Ascending aorta (tissue), 2 donors: ENCODE measurements around the gene KCNAB1. TPM values are rescaled to one million over a fixed set of nuclear protein-coding genes. Genes with fewer than 3 reads are reported as not detected.

Experiments
- DNase-seq, 2 donors: peaks; one replicate each; pipeline ENCODE4 v3.0.0-alpha.2; 2019; ENCODE audit warnings: low spot score in 2 of 2
- H3K27ac ChIP-seq, 2 donors: fragments of 200-600 bp; sonication (generic); one replicate each; pipeline ENCODE4 v1.5.1; 2016 to 2017; ENCODE audit warnings: mild to moderate bottlenecking in 1 of 2
- H3K27me3 ChIP-seq: fragments of 200-600 bp; sonication (generic); one replicate; pipeline ENCODE4 v1.5.1; 2017
- H3K36me3 ChIP-seq, 2 donors: fragments of 200-600 bp; sonication (generic); one replicate each; pipeline ENCODE4 v1.5.1; 2016
- H3K4me1 ChIP-seq, 2 donors: fragments of 200-600 bp; sonication (generic); one replicate each; pipeline ENCODE4 v1.5.1; 2016 to 2017; ENCODE audit warnings: mild to moderate bottlenecking in 1 of 2
- H3K4me3 ChIP-seq, 2 donors: fragments of 200-600 bp; sonication (generic); one replicate each; pipeline ENCODE4 v1.5.1; 2016 to 2017; ENCODE audit warnings: mild to moderate bottlenecking in 1 of 2
- H3K9me3 ChIP-seq, 2 donors: fragments of 200-600 bp; sonication (generic); one replicate each; pipeline ENCODE4 v1.5.1; 2016
- intact Hi-C: fragments of 100-400 bp; cut with DNase I; formaldehyde crosslinking; loops from one replicate; pipeline ENCODE4 v1.15.1; 2023
- total RNA-seq: library from RNA; depleted of rRNA; stranded (reverse); fragments of >200 nt; gene quantifications from one replicate; pipeline ENCODE4 v1.1.0, GENCODE V29; 2016
- TF ChIP-seq, protein P1 (sequence below), 3 experiments: fragments of 200-600 bp in 2 of 3; fragments of 450-650 bp in 1 of 3; sonication (generic) in 2 of 3; IDR thresholded peaks; one replicate each; pipeline ENCODE4 v1.5.1; 2016 to 2019; ENCODE audit warnings: antibody characterized with exemption in 3 of 3, mild to moderate bottlenecking in 1 of 3, moderate library complexity in 1 of 3

The KCNAB1 gene
- total RNA-seq, 1 donor from 2014 or later, result 15.1 TPM

- Histone ChIP-seq H3K36me3 (no peaks in the 10 kb centered on the region), H3K27ac (no peak overlapping the region), H3K4me1 (peaks cover 0 to 7% of the 10 kb centered on the region in 2 donors), H3K9me3 (no peaks in the 10 kb centered on the region), H3K4me3 (no peak overlapping the region), H3K27me3 (no peaks in the 10 kb centered on the region)
- TF ChIP-seq, protein P1, sequence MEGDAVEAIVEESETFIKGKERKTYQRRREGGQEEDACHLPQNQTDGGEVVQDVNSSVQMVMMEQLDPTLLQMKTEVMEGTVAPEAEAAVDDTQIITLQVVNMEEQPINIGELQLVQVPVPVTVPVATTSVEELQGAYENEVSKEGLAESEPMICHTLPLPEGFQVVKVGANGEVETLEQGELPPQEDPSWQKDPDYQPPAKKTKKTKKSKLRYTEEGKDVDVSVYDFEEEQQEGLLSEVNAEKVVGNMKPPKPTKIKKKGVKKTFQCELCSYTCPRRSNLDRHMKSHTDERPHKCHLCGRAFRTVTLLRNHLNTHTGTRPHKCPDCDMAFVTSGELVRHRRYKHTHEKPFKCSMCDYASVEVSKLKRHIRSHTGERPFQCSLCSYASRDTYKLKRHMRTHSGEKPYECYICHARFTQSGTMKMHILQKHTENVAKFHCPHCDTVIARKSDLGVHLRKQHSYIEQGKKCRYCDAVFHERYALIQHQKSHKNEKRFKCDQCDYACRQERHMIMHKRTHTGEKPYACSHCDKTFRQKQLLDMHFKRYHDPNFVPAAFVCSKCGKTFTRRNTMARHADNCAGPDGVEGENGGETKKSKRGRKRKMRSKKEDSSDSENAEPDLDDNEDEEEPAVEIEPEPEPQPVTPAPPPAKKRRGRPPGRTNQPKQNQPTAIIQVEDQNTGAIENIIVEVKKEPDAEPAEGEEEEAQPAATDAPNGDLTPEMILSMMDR (IDR thresholded peaks at IDR 0.05), result peak in 1 of 3 experiments; percentile 16
- DNase-seq, result no peak
- intact Hi-C loops, result no loop called here
Observed at GRCh38 chr3:156448300-156448699, 327.9 kb downstream of the KCNAB1 start.

- H3K27ac ChIP-seq, result no peak overlapping the region
- no peak for DNase-seq
- intact Hi-C loops, result no loop called here
- H3K4me1 ChIP-seq, result no peaks in the 10 kb centered on the region
- H3K36me3 ChIP-seq, result no peaks in the 10 kb centered on the region
- no peaks in the 10 kb centered on the region for H3K27me3 ChIP-seq
- TF ChIP-seq, protein P1 (IDR thresholded peaks at IDR 0.05), result peak; percentile 24 to 49 (median 29)
- H3K4me3 ChIP-seq, result no peak overlapping the region
- no peaks in the 10 kb centered on the region for H3K9me3 ChIP-seq
Observed at GRCh38 chr3:156449710-156450574, 329.6 kb downstream of the KCNAB1 start.

DNA sequence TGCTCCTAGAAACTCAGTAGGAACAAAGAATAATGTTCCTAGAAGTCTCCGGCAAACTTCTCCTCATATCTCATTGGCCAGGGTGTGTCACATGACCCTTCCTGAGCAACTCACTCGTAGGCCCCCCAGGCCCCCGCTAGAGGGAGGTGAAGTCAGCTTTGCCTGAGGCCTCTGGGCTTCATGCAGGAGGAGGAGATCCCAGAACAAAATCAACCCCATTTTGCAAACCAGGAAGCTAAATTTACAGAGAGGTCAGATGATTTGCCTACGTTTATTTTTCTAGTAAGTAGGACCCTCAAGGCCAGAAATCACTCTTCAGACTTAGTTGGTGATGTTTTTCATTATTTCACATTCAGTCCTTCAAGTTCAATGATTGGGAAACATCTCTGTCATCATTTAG is 335.5 kb downstream of the KCNAB1 start:
- no peak overlapping the region for H3K27ac ChIP-seq
- no peak overlapping the region for H3K4me3 ChIP-seq
- H3K36me3 ChIP-seq, result no peaks in the 10 kb centered on the region
- no peaks in the 10 kb centered on the region for H3K9me3 ChIP-seq
- no peak for DNase-seq
- TF ChIP-seq, protein P1 (IDR thresholded peaks at IDR 0.05), result no peak
- H3K4me1 ChIP-seq, result peaks cover 6 to 21% of the 10 kb centered on the region in 2 donors
- intact Hi-C loops, result loop anchor here (5.0 kb wide), 2 partner anchors 46 to 304 kb away; no protein-coding TSS in a partner anchor
- H3K27me3 ChIP-seq, result no peaks in the 10 kb centered on the region

DNA sequence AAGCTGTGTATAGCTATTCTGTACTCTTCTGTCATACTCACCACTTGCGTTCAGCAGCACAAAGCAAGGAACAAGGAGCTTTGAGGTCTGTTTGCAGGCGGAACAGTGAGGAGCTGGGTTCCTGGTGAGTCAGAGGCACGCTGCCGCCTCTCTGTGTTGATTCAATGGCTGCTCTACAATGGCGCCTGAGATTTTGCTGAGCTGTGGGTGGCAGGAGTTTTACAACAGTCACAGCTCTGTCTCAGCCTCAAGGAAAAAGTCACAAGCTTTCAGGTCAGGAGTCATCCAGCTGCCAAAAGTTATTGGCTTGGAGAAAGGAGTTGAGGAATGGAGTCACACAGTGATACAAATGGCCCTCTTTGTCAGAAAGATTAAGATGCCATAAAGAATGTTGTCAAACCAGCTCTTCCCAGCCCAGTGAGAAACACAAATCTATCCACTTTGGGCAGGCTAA is 336.4 kb downstream of the KCNAB1 start:
- peak in 1 of 2 donors; percentile 67 for DNase-seq

DNA sequence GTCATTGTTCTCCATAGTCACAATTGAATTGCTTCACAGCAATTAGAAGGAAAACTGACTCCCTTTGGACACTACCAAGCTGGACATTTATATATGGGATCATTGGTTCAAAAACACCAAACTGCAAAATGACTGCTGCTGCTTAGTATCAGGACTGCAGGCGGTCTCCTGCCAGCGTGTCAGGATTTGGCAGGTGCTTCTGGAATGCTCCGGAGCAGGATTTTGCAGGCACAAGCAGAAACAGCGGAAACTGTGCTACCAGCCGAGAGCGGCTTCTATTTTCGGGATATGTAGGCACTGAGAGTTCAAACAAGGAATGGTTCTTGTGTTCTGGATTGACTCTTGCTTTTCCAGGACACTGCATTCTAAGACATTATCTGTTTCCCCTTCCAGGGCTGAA is 339.1 kb downstream of the KCNAB1 start:
- TF ChIP-seq, protein P1 (IDR thresholded peaks at IDR 0.05), result no peak
- Histone ChIP-seq H3K27me3 (no peaks in the 10 kb centered on the region), H3K36me3 (no peaks in the 10 kb centered on the region), H3K27ac (peak overlapping the region in 1 of 2 donors; percentile 27), H3K4me3 (no peak overlapping the region), H3K4me1 (peaks cover 6 to 33% of the 10 kb centered on the region in 2 donors), H3K9me3 (no peaks in the 10 kb centered on the region)
- peak in 1 of 2 donors; percentile 76 for DNase-seq
- intact Hi-C loops, result loop anchor here (5.0 kb wide), 2 partner anchors 43 to 307 kb away; no protein-coding TSS in a partner anchor

More for the DNA sequence above, 336.4 kb downstream of the KCNAB1 start:
- H3K36me3 ChIP-seq, result no peaks in the 10 kb centered on the region
- no peak overlapping the region for H3K4me3 ChIP-seq
- H3K27me3 ChIP-seq, result no peaks in the 10 kb centered on the region
- TF ChIP-seq, protein P1 (IDR thresholded peaks at IDR 0.05), result no peak
- peak overlapping the region in 1 of 2 donors; percentile 29 for H3K27ac ChIP-seq
- H3K4me1 ChIP-seq, result peaks cover 6 to 21% of the 10 kb centered on the region in 2 donors
- intact Hi-C loops, result loop anchor here (5.0 kb wide), 2 partner anchors 46 to 304 kb away; no protein-coding TSS in a partner anchor
- no peaks in the 10 kb centered on the region for H3K9me3 ChIP-seq
